ENCODE results near the gene ACACB.

DNA sequence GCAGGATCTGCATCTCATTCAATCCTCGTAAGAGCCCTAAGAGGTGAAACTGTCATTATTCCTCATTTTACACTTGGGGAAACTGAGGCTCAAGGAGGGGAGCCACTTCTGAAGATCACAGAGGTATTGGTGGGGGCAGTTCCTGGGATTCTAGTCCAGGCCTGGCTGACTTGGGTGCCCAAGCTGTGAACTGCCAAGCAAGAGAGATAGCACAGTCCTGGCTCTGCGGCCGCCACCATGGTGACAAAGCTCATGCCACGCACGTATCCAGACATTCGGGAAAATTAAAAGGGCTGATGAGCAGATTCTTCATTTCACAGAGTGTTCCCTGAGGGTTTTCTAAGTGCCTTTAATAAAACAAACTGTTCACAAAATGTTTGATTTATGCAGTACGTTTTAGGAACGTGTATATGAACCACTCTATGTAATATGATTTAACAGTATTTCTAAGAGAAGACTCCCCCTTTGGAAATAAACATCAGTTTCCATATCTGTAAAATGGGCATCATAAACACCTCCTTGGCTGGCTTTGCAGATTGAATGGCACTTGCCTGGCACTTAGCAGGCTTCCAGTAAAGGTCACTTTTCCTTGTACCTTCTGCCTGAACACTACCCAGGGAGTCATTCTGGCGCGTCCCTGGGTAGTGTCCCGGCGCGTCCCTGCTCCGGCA lies 84.6 kb downstream of the ACACB start:
- TF ChIP-seq EZH2 (IDR thresholded peaks at IDR 0.05; ENCODE audit: borderline replicate concordance, low read length): no peak
- TF ChIP-seq, protein P1, sequence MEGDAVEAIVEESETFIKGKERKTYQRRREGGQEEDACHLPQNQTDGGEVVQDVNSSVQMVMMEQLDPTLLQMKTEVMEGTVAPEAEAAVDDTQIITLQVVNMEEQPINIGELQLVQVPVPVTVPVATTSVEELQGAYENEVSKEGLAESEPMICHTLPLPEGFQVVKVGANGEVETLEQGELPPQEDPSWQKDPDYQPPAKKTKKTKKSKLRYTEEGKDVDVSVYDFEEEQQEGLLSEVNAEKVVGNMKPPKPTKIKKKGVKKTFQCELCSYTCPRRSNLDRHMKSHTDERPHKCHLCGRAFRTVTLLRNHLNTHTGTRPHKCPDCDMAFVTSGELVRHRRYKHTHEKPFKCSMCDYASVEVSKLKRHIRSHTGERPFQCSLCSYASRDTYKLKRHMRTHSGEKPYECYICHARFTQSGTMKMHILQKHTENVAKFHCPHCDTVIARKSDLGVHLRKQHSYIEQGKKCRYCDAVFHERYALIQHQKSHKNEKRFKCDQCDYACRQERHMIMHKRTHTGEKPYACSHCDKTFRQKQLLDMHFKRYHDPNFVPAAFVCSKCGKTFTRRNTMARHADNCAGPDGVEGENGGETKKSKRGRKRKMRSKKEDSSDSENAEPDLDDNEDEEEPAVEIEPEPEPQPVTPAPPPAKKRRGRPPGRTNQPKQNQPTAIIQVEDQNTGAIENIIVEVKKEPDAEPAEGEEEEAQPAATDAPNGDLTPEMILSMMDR (IDR thresholded peaks at IDR 0.05; ENCODE audit: low read length): no peak

Measured in OCI-LY1 (cell line).